Mononuclear cell (primary cell): ENCODE results near the gene MED28. TPM values are rescaled to one million over a fixed set of nuclear protein-coding genes. Genes with fewer than 3 reads are reported as not detected.
"Not testable (repeated sequence)": the region's sequence is repeated elsewhere in the genome, so short reads cannot be mapped to it uniquely, and the experiment has no call there.

Experiments used
- H3K27me3 ChIP-seq: 2 replicates; pipeline ENCODE4 v1.6.0; 2011; ENCODE audit warnings: low read length, control low read depth; ENCODE audit not compliant: insufficient read depth
- H3K4me1 ChIP-seq: 2 replicates; pipeline ENCODE4 v1.5.1; 2011; ENCODE audit warnings: mild to moderate bottlenecking, low read length, control low read depth; ENCODE audit not compliant: insufficient read depth
- H3K4me3 ChIP-seq: 2 replicates; pipeline ENCODE4 v1.5.1; 2011; ENCODE audit warnings: mild to moderate bottlenecking, low read length, moderate library complexity
- H3K9me3 ChIP-seq: 2 replicates; pipeline ENCODE4 v1.5.1; 2011; ENCODE audit warnings: low read depth, mild to moderate bottlenecking, control low read depth, low read length
- total RNA-seq: library from RNA; depleted of rRNA; stranded (reverse); fragments of >200 nt; gene quantifications from one replicate; pipeline ENCODE4 v1.2.3, GENCODE V29; 2012

MED28 gene
- total RNA-seq = 18.5 TPM

- Histone ChIP-seq H3K9me3 (no peaks in the 10 kb centered on the region), H3K4me3 (peak within 1 kb of the TSS; percentile 98), H3K27me3 (no peaks in the 10 kb centered on the region), H3K4me1 (peaks cover 47% of the 10 kb centered on the region)
Measured at GRCh38 chr4:17614416-17615299, at the start of gene MED28. TSS of gene MED28 (plus strand) at chr4:17614641. CDS start at chr4:17614655, 14 bp downstream.

GRCh38 chr4:17565846-17566245, 48.6 kb upstream of the MED28 start:
- Histone ChIP-seq H3K4me1 (no peaks in the 10 kb centered on the region), H3K27me3 (no peaks in the 10 kb centered on the region), H3K4me3 (no peak overlapping the region), H3K9me3 (no peaks in the 10 kb centered on the region)

GRCh38 chr4:17567271-17567670, 47.2 kb upstream of the MED28 start:
- Histone ChIP-seq H3K27me3 (no peaks in the 10 kb centered on the region), H3K9me3 (no peaks in the 10 kb centered on the region)

GRCh38 chr4:17574206-17574605, 40.2 kb upstream of the MED28 start:
- no peaks in the 10 kb centered on the region for H3K27me3 ChIP-seq
- peaks cover 23% of the 10 kb centered on the region for H3K4me1 ChIP-seq
- H3K9me3 ChIP-seq = no peaks in the 10 kb centered on the region
- no peak overlapping the region for H3K4me3 ChIP-seq

More at GRCh38 chr4:17567271-17567670, 47.2 kb upstream of the MED28 start:
- H3K4me1 ChIP-seq = no peaks in the 10 kb centered on the region
- no peak overlapping the region for H3K4me3 ChIP-seq

- H3K4me3 ChIP-seq, H3K27me3 ChIP-seq, H3K9me3 ChIP-seq: not testable (repeated sequence)
- peaks cover 32% of the 10 kb centered on the region for H3K4me1 ChIP-seq
Measured at GRCh38 chr4:17575177-17575576, 39.3 kb upstream of the MED28 start.

- H3K4me3 ChIP-seq = peak within 1 kb of the TSS; percentile 93
- peaks cover 44% of the 10 kb centered on the region for H3K4me1 ChIP-seq
- H3K27me3 ChIP-seq = no peaks in the 10 kb centered on the region
- no peaks in the 10 kb centered on the region for H3K9me3 ChIP-seq
Measured at GRCh38 chr4:17576932-17577664, 37.3 kb upstream of the MED28 start, which contains the start of gene LAP3. TSS of gene LAP3 (plus strand) at chr4:17577198. CDS start at chr4:17577466, 268 bp downstream.

- Histone ChIP-seq H3K27me3 (no peaks in the 10 kb centered on the region), H3K4me3 (peak overlapping the region; percentile 93), H3K9me3 (no peaks in the 10 kb centered on the region), H3K4me1 (peaks cover 44% of the 10 kb centered on the region)
Measured at GRCh38 chr4:17577665-17578481, 36.6 kb upstream of the MED28 start.

GRCh38 chr4:17578482-17578891, 36.0 kb upstream of the MED28 start:
- Histone ChIP-seq H3K4me3 (peak overlapping the region; percentile 93), H3K4me1 (peaks cover 44% of the 10 kb centered on the region), H3K9me3 (no peaks in the 10 kb centered on the region), H3K27me3 (no peaks in the 10 kb centered on the region)

GRCh38 chr4:17580969-17581368, 33.5 kb upstream of the MED28 start:
- Histone ChIP-seq H3K4me3 (no peak overlapping the region), H3K4me1 (peaks cover 44% of the 10 kb centered on the region), H3K9me3 (no peaks in the 10 kb centered on the region), H3K27me3 (no peaks in the 10 kb centered on the region)

- Histone ChIP-seq H3K4me1 (peaks cover 31% of the 10 kb centered on the region), H3K4me3 (no peak overlapping the region), H3K27me3 (no peaks in the 10 kb centered on the region), H3K9me3 (no peaks in the 10 kb centered on the region)
Measured at GRCh38 chr4:17583276-17583675, 31.2 kb upstream of the MED28 start.

GRCh38 chr4:17583941-17584340, 30.5 kb upstream of the MED28 start:
- H3K27me3 ChIP-seq = no peaks in the 10 kb centered on the region
- H3K4me3 ChIP-seq = no peak overlapping the region
- H3K9me3 ChIP-seq = no peaks in the 10 kb centered on the region
- peaks cover 24% of the 10 kb centered on the region for H3K4me1 ChIP-seq

- Histone ChIP-seq H3K4me3 (no peak overlapping the region), H3K4me1 (peaks cover 17% of the 10 kb centered on the region), H3K27me3 (no peaks in the 10 kb centered on the region), H3K9me3 (no peaks in the 10 kb centered on the region)
Measured at GRCh38 chr4:17584521-17585213, 29.8 kb upstream of the MED28 start.

GRCh38 chr4:17587094-17587822, 27.2 kb upstream of the MED28 start:
- no peaks in the 10 kb centered on the region for H3K9me3 ChIP-seq
- H3K27me3 ChIP-seq = no peaks in the 10 kb centered on the region
- H3K4me3 ChIP-seq = no peak overlapping the region
- H3K4me1 ChIP-seq = no peaks in the 10 kb centered on the region

GRCh38 chr4:17589355-17589754, 25.1 kb upstream of the MED28 start:
- Histone ChIP-seq H3K27me3 (no peaks in the 10 kb centered on the region), H3K4me1 (peaks cover 2% of the 10 kb centered on the region), H3K4me3 (no peak overlapping the region), H3K9me3 (no peaks in the 10 kb centered on the region)
